Ramos (cell line): Measurements from ENCODE around the gene CAMK1.
"Not testable (repeated sequence)": the region's sequence is repeated elsewhere in the genome, so short reads cannot be mapped to it uniquely, and the experiment has no call there.

Experiments
- in situ Hi-C: fragments of 300-500 bp; cut with MboI; formaldehyde crosslinking; loops from one replicate; pipeline ENCODE4 v1.14.3; 2022; ENCODE audit warnings: low sequenced_read_pairs; ENCODE audit not compliant: unreplicated experiment

CAMK1 gene

GRCh38 chr3:9778143-9779074 lies 8.7 kb upstream of the CAMK1 start:
- in situ Hi-C loops = no loop called here

- in situ Hi-C loops = no loop called here
Measured at GRCh38 chr3:9777694-9778021, 7.9 kb upstream of the CAMK1 start.

GRCh38 chr3:9776896-9777693 lies 7.3 kb upstream of the CAMK1 start:
- in situ Hi-C loops = no loop called here

GRCh38 chr3:9771007-9771406 lies 1.3 kb upstream of the CAMK1 start:
- in situ Hi-C loops = not testable (repeated sequence)

GRCh38 chr3:9770276-9770812 lies 597 bp upstream of the CAMK1 start:
- in situ Hi-C loops = no loop called here

GRCh38 chr3:9769012-9769411 lies 735 bp downstream of the CAMK1 start:
- in situ Hi-C loops = no loop called here

GRCh38 chr3:9768141-9768775 lies 1.5 kb downstream of the CAMK1 start:
- in situ Hi-C loops = no loop called here

- in situ Hi-C loops = no loop called here
Measured at GRCh38 chr3:9767418-9767817, 2.3 kb downstream of the CAMK1 start.

GRCh38 chr3:9765865-9766264 lies 3.9 kb downstream of the CAMK1 start:
- in situ Hi-C loops = no loop called here

GRCh38 chr3:9762871-9763270 lies 6.9 kb downstream of the CAMK1 start:
- in situ Hi-C loops = no loop called here

GRCh38 chr3:9761919-9762318 lies 7.8 kb downstream of the CAMK1 start:
- in situ Hi-C loops = no loop called here

- in situ Hi-C loops = no loop called here
Measured at GRCh38 chr3:9760779-9761505, 8.8 kb downstream of the CAMK1 start.

- in situ Hi-C loops = no loop called here
Measured at GRCh38 chr3:9757427-9757826, 12.3 kb downstream of the CAMK1 start.

- in situ Hi-C loops = no loop called here
Measured at GRCh38 chr3:9754678-9755077, 15.1 kb downstream of the CAMK1 start.

GRCh38 chr3:9750556-9751411 lies 19.0 kb downstream of the CAMK1 start:
- in situ Hi-C loops = no loop called here

GRCh38 chr3:9749645-9750555 lies 19.8 kb downstream of the CAMK1 start, which contains the start of gene OGG1:
OGG1 (plus strand) TSS chr3:9749952; CDS start chr3:9750287, 335 bp downstream.
- in situ Hi-C loops = no loop called here

- in situ Hi-C loops = no loop called here
Measured at GRCh38 chr3:9749296-9749644, 20.5 kb downstream of the CAMK1 start.

- in situ Hi-C loops = no loop called here
Measured at GRCh38 chr3:9748031-9748430, 21.7 kb downstream of the CAMK1 start.
